Small intestine (tissue), 7 donors: ENCODE measurements around the gene RLBP1. TPM values are rescaled to one million over a fixed set of nuclear protein-coding genes. Genes with fewer than 3 reads are reported as not detected.

ENCODE experiments used
- DNase-seq, 2 donors: peaks; one replicate each; pipeline versions ENCODE4 v3.0.0 to v3.0.0-alpha.2; 2013
- FAIRE-seq: peaks from 2 replicates; lab custom pipeline; 2012; peaks lifted over from hg19 to GRCh38; lab: Jason Lieb, UNC
- H3K27ac ChIP-seq, 3 donors: one replicate each; pipeline ENCODE4 v1.5.1; 2013; ENCODE audit warnings: low read length in 2 of 3, mild to moderate bottlenecking in 2 of 3, control low read depth in 1 of 3, inconsistent platforms in 1 of 3, low read depth in 1 of 3, moderate library complexity in 1 of 3
- H3K27me3 ChIP-seq, 3 donors: one replicate each; pipeline ENCODE4 v1.6.1; 2013; ENCODE audit warnings: low read length in 3 of 3, inconsistent platforms in 1 of 3; ENCODE audit not compliant: control insufficient read depth in 3 of 3, insufficient read depth in 3 of 3
- H3K36me3 ChIP-seq, 3 donors: one replicate each; pipeline ENCODE4 v1.6.1; 2013; ENCODE audit warnings: low read length in 3 of 3, inconsistent platforms in 1 of 3, low read depth in 1 of 3, mild to moderate bottlenecking in 1 of 3, moderate library complexity in 1 of 3; ENCODE audit not compliant: control insufficient read depth in 3 of 3, insufficient read depth in 2 of 3
- H3K4me1 ChIP-seq, 3 donors: one replicate each; pipeline ENCODE4 v1.6.1; 2013; ENCODE audit warnings: low read length in 2 of 3, inconsistent platforms in 1 of 3, low read depth in 1 of 3, mild to moderate bottlenecking in 1 of 3, moderate library complexity in 1 of 3; ENCODE audit not compliant: control insufficient read depth in 3 of 3, insufficient read depth in 2 of 3
- H3K4me3 ChIP-seq, 3 donors: one replicate each; pipeline ENCODE4 v1.5.1; 2013; ENCODE audit warnings: low read length in 3 of 3, control low read depth in 1 of 3, inconsistent platforms in 1 of 3, low read depth in 1 of 3, mild to moderate bottlenecking in 1 of 3, moderate library complexity in 1 of 3
- H3K9me3 ChIP-seq, 2 donors: one replicate each; pipeline ENCODE4 v1.6.1; 2013; ENCODE audit warnings: low read depth in 1 of 2, low read length in 1 of 2; ENCODE audit not compliant: control insufficient read depth in 2 of 2, insufficient read depth in 1 of 2
- WGBS, 3 donors: extraction: QIAGEN DNeasy Blood & Tissue Kit; methylation state at CpG; one replicate each; pipeline ENCODE4 v1.1.7; 2013; 5-methylcytosine and 5-hydroxymethylcytosine counted together
- polyA plus RNA-seq, 4 donors: library from polyadenylated mRNA; stranded (reverse) in 3 of 4; unstranded in 1 of 4; fragments of 200-250 nt in 3 of 4; fragments of 120-200 nt in 1 of 4; gene quantifications; one replicate each; pipeline versions ENCODE4 v1.2.1 to v1.2.3, GENCODE V29; 2013
- donor health status: healthy with polysubstance abuse.
- donor health status: control.
- donor health status: control.
- donor health status: Bipolar disorder and iron deficiency.
- donor health status: healthy.

The RLBP1 gene
- polyA plus RNA-seq, 4 donors, result 0.13 to 0.60 TPM; not detected in 2

- no peaks in the 10 kb centered on the region for H3K9me3 ChIP-seq
- H3K4me3 ChIP-seq, result no peak overlapping the region
- H3K4me1 ChIP-seq, result peaks cover 0 to 5% (median 0%) of the 10 kb centered on the region in 3 donors
- H3K36me3 ChIP-seq, result peaks cover 13 to 57% (median 20%) of the 10 kb centered on the region in 3 donors
- 78 to 81% (median 80%) methylated on average over 5 of the region's 5 CpGs for whole genome bisulfite sequencing, 3 donors
- H3K27me3 ChIP-seq, result no peaks in the 10 kb centered on the region
- DNase-seq (no peak), FAIRE-seq (no peak)
- no peak overlapping the region for H3K27ac ChIP-seq
Observed at GRCh38 chr15:89179966-89180875, 41.2 kb downstream of the RLBP1 start.

DNA sequence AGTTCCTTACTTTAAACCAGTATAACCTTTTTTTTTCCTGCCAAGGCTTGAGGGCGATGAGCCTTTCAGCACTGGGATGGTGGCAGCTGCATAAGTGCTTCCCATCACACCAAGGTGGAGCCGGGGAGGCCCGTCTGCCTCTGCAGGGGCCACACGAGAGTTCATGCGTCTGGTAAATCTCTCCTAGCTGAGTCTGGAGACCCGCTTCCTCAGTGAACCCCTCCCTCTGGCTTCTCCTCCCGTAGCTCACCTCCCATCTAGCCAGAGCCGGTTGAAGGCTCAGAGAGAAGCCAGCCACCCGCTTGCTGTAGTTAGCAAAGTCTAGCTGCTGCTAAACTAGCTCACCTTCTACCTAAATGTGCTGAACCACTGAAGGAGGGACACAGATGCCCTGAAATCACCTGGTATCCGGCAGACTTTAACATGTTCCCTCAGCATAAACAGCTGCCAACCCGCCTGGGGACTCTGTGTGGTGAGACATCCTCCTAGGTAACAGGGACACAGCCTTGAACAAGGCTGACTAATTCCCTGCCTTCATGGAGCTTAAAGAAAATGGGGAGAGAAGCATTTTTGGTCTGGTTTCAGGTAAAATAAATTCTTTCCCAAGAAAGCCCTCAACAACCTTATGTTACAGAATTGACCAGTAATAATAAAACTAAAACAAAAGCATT, 42.9 kb downstream of the RLBP1 start:
- H3K27ac ChIP-seq, result no peak overlapping the region
- DNase-seq (no peak), FAIRE-seq (no peak)
- no peaks in the 10 kb centered on the region for H3K4me1 ChIP-seq
- 91 to 94% (median 91%) methylated on average over 11 of the region's 11 CpGs for WGBS, 3 donors
- peaks cover 9 to 55% (median 19%) of the 10 kb centered on the region in 3 donors for H3K36me3 ChIP-seq
- no peaks in the 10 kb centered on the region for H3K9me3 ChIP-seq
- no peak overlapping the region for H3K4me3 ChIP-seq
- H3K27me3 ChIP-seq, result no peaks in the 10 kb centered on the region

DNA sequence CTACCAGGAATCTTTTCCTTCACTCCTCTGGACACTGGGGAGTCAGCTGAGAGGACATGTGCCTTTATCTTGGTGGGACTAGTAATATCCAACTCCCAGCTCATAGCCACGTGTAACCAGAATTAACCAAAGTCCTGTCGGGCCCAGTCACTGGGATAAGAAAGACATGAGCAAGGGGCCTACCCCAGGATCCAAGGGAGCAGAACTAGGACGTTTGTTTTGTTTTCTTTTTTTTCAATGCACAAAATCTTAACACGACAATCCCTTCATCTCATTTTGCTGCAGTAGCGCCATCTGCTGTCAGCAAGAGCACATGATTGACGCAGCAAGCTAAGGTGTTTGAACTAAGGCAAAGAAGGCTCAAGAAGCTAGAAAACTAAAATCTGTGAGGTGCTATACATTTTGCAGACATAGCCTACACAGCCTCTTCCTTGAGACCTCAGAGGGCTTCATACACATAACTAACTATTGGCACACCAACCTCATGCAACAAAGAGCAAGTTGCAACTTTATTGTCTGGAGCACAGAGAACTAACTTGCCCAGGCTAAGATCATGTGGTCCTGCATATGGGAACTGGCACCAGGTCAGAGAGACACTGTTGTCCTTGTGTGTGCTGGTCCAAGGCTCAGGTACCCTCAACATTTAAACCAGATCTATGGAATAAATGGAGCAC, 43.6 kb downstream of the RLBP1 start:
- FAIRE-seq, result no peak
- 12 to 15% (median 13%) methylated on average over 6 of the region's 6 CpGs for WGBS, 3 donors

GRCh38 chr15:89177116-89177515, 44.3 kb downstream of the RLBP1 start:
- FAIRE-seq (no peak), DNase-seq (no peak)
- Histone ChIP-seq H3K27me3 (no peaks in the 10 kb centered on the region), H3K36me3 (peaks cover 7 to 54% (median 19%) of the 10 kb centered on the region in 3 donors), H3K4me3 (no peak overlapping the region), H3K27ac (no peak overlapping the region), H3K9me3 (no peaks in the 10 kb centered on the region), H3K4me1 (no peaks in the 10 kb centered on the region)
- WGBS, 3 donors, result 95 to 96% (median 96%) methylated on average over 12 of the region's 12 CpGs

More for the DNA sequence above, 43.6 kb downstream of the RLBP1 start:
- H3K27ac ChIP-seq, result no peak overlapping the region
- H3K9me3 ChIP-seq, result no peaks in the 10 kb centered on the region
- H3K36me3 ChIP-seq, result peaks cover 9 to 57% (median 19%) of the 10 kb centered on the region in 3 donors
- H3K4me3 ChIP-seq, result no peak overlapping the region
- H3K4me1 ChIP-seq, result no peaks in the 10 kb centered on the region
- DNase-seq, result peak; percentile 68 to 81
- no peaks in the 10 kb centered on the region for H3K27me3 ChIP-seq

GRCh38 chr15:89175617-89176191, 45.7 kb downstream of the RLBP1 start:
- no peaks in the 10 kb centered on the region for H3K9me3 ChIP-seq
- H3K4me1 ChIP-seq, result no peaks in the 10 kb centered on the region
- H3K27ac ChIP-seq, result no peak overlapping the region
- FAIRE-seq (no peak), DNase-seq (no peak)
- H3K36me3 ChIP-seq, result peaks cover 7 to 60% (median 19%) of the 10 kb centered on the region in 3 donors
- WGBS, 3 donors, result 83 to 84% (median 84%) methylated on average over 13 of the region's 13 CpGs
- no peak overlapping the region for H3K4me3 ChIP-seq
- no peaks in the 10 kb centered on the region for H3K27me3 ChIP-seq

GRCh38 chr15:89174476-89174875, 46.9 kb downstream of the RLBP1 start:
- no peak for FAIRE-seq
- H3K36me3 ChIP-seq, result peaks cover 7 to 53% (median 19%) of the 10 kb centered on the region in 3 donors
- H3K4me1 ChIP-seq, result no peaks in the 10 kb centered on the region
- H3K27ac ChIP-seq, result no peak overlapping the region
- no peaks in the 10 kb centered on the region for H3K27me3 ChIP-seq
- WGBS, 3 donors, result 64 to 68% (median 66%) methylated on average over 5 of the region's 5 CpGs
- no peak overlapping the region for H3K4me3 ChIP-seq
- no peaks in the 10 kb centered on the region for H3K9me3 ChIP-seq
- DNase-seq, result no peak

GRCh38 chr15:89172921-89173320, 48.5 kb downstream of the RLBP1 start:
- WGBS, 3 donors, result 82 to 89% (median 88%) methylated on average over 2 of the region's 2 CpGs
- no peaks in the 10 kb centered on the region for H3K4me1 ChIP-seq
- peaks cover 7 to 43% (median 13%) of the 10 kb centered on the region in 3 donors for H3K36me3 ChIP-seq
- no peaks in the 10 kb centered on the region for H3K9me3 ChIP-seq
- FAIRE-seq (no peak), DNase-seq (no peak)
- H3K27me3 ChIP-seq, result no peaks in the 10 kb centered on the region
- no peak overlapping the region for H3K27ac ChIP-seq
- H3K4me3 ChIP-seq, result no peak overlapping the region
